ENCODE measurements around the gene UBALD2.
"Not testable (repeated sequence)": the region's sequence is repeated elsewhere in the genome, so short reads cannot be mapped to it uniquely, and the experiment has no call there.

The UBALD2 gene

DNA sequence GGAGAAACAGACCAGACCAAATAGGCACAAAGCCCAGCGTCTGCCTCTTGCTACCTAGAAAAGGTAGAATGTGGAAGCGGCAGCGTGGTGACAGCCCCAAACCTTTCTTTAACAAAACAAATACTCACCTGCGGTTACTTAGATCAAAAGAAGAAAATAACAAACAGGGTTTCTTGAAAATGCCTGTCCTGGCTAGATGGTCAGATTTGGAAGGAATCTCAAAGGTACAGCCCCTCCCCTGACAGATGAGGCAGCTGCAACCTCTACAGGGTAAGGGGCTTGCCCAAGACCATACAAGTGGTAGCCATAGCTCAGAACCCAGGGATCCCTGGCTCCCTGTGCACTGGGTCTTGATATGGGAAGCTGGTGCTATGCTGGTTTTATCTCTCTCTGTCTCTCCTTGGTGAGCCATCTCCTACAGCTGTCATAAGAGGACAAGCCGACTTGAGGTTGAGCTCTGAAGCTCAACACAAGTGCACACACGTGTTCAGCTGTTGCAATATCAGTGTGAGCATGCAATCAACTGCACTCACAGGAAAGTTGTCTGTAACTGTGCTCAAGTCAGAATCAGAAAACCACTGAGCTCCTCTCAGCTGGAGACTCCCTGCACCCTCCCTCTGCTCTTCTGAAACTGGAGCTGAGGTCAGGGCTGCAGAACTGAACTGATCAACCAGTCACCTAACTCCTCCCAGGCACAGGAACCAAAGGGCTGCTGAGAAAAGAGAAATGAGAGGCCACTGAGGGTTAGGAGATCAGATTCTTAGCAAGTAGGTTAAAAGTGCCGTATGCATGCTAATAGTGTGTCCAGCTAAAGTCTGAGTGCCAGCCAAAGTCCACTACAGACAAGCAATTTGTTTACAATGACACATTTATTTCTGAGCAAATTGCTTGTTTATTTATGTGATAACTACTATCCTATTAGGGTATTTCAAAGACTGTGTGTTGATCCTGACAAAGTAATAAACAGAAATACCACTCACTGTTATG, 18.8 kb upstream of the UBALD2 start:
- DNase-seq (ENCODE audit: low read depth), result no peak

DNA sequence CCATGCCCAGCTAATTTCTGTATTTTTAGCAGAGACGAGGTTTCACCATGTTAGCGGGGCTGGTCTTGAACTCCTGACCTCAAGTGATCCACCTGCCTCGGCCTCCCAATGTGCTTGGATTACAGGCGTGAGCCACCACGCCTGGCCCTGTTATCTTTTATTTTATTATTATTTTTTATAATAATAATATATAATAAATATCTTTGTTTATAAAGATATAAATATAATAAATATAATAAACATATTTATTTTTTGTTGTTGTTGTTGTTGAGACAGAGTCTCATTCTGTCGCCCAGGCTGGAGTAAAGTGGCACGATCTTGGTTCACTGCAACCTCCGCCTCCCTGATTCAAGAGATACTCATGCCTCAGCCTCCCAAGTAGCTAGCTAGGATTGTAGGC, 17.8 kb upstream of the UBALD2 start:
- DNase-seq (ENCODE audit: low read depth), result no peak

DNA sequence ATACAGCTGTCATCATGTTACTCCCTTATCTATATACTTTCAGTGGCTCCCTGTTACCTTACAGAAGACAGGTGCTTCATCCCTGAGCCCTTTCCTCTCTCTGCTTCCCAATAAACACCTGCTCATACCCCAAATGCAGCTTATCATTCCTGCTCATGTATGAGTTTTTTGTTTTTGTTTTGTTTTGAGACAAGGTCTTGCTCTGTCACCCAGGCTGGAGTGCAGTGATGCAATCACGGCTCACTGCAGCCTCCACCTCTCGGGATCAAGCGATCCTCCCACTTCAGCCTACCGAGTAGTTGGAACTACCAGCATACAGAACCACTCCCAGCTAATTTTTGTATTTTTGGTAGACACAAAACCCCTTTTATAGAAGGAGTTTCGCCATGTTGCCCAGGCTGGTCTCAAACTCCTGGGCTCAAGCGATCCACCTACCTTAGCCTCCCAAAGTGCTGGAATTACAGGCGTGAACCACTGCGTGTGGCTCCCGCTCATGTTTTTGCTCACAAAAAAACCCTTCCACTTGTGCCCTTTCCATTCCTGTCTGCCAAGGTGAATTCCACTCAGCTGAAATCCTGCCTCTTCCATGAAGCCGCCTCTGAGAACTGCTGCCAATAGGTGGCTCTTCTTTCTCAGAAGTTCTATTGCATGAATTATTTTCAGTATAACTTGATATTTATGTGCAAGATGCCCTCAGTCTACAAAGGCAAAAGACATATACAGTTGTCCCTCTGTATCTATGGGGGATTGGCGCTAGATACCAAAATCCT, 16.9 kb upstream of the UBALD2 start:
- no peak for DNase-seq (ENCODE audit: low read depth)

DNA sequence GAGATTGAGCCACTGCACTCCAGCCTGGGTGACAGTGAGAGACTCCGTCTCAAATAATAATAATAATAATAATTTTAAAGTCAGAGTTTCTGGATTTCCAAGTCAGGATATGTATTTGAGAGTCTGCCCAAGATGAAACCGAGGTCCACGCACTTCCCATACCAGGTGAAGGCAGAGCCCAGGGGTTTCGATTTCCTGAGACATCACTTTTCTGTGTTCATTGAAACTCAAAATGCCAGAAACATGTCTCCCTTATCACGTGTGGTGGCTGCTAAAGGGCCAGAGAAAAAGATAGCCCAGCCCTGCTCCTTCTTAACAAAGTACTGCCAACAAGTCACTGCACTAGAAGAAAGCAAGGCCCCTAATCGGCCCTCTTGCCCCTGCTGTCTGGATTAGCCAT, 15.0 kb upstream of the UBALD2 start:
- DNase-seq (ENCODE audit: low read depth), result no peak

DNA sequence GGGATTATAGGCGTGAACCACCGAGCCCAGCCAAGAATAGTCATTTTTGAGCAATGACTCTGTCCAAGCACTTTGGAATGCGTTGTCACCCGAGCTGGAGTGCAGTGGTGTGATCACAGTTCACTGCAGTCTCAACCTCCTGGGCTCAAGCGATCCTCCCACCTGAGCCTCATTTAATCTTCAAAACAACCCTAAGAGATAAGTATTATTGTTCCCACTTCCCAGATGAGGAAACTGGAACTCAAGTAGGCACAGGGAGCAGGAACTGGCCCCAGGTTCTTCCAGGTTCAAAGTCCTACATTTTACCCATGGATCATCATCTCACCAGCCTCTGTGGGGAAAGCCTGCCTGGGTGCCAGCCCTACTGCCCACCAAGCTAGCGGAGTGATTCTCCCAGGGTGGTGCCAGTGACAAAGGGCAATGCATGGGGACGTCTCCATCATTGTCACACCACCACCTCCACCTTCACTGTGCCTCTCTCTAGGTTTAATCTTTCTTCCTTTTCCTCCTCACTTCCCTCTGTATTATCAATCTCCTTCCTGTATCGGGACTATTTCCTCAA, 13.6 kb upstream of the UBALD2 start:
- peak; percentile 39 for DNase-seq (ENCODE audit: low read depth)

DNA sequence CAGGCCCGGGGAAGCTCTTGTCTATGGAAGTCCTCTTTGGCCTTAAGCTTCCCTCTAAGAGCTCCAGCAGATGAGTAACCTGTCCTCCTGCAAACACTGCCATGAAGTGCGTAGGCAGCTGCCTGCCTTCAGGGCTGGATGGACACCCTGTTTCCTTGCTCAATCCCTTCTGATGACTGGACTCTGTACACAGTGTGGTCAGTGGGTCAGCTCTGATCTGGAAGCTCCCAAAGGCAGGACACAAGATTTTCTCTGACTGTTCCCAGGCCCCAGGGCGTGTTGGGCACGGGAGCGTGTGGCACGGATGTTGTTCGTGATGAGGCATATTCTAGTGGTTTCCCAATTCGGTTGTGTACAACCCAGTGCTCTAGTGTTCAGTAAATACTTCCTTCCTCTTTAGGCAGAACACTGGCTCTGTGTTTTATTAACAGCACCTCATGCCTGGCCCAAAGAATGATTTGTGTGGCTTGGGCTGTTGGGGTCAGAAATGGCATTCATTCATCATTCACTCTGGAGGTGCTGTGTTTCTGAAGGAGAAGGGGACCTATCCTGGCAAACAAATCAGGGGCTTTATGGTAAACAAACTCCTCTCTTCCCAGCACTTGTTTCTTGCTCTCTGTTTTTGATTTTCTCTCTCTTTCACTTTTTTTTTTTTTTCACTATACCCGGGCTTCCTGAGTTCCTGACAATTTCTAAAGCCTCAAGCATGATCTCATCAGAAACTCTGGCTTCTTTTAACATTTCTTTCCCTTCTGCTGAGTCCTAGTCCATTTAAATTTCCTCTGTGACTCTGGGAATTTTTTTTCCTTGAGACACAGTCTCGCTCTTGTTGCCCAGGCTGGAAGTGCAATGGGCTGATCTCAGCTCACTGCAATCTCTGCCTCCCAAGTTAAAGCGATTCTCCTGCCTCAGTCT, 12.9 kb upstream of the UBALD2 start:
- DNase-seq (ENCODE audit: low read depth), result peak; percentile 97

DNA sequence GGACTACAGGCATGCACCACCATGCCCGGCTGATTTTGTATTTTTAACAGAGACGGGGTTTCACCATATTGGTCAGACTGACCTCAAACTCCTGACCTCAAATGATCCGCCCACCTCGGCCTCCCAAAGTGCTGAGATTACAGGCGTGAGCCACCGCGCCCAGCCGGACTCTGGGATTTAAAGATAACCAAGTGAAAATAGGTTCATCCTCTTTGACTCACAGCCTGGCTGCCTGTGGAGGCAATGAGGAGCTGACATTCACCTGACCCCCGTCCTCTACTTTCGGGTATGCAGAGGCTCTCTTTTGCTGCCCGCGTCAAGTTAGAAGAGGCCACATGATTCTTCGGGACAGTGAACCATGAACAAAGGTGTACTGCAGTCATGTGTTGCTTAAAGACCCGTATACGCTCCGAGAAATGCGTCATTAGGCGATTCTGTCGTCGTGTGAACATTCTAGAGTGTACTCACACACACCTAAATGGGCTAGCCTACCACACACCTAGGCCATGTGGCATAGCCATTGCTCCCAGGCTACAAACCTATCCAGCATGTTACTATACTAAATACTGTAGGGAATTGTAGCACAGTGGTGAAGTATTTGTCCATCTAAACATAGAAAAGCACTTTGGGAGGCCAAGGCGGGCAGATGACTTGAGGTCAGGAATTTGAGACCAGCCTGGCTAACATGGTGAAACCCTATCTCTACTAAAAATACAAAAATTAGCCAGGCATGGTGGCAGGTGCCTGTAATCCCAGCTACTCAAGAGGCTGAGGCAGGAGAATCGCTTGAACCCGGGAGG, 12.0 kb upstream of the UBALD2 start:
- DNase-seq (ENCODE audit: low read depth), result not testable (repeated sequence)

DNA sequence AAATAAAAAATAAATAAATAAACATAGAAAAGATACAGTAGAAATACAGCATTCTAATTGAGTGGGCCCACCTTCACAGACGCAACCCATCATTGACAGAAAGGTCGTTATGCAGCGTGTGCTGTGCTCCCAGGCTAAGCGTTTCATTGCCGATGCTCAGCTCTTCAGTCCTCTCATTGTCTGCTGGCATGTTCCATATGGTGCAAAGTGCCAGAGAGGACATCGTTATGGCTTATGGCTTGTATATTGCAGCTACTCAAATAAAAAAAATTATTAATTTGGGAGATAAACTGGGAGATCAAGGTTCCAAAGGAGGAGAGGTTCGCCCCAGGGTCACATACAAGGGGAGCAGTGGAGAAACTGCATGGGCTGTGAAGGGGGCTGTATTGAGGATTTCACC, 11.3 kb upstream of the UBALD2 start:
- DNase-seq (ENCODE audit: low read depth), result no peak

DNA sequence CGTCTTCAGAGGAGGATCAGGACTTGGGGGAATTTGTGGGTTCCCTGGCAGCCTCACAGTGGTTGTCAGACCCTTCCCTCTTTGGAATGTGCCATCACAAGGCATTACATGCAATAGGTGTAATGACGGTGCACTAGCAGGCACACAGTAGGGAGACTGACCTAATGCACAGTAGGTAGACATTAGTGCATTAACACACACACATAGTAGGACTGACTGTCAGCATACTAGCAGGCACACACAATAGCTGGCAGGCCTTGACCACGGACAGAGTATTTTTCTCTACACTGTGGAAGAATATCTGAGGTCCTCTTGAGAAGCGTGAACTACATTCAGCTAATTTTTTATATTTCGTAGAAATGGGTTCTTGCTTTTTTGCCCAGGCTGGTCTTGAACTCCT, 10.9 kb upstream of the UBALD2 start:
- DNase-seq (ENCODE audit: low read depth), result no peak

DNA sequence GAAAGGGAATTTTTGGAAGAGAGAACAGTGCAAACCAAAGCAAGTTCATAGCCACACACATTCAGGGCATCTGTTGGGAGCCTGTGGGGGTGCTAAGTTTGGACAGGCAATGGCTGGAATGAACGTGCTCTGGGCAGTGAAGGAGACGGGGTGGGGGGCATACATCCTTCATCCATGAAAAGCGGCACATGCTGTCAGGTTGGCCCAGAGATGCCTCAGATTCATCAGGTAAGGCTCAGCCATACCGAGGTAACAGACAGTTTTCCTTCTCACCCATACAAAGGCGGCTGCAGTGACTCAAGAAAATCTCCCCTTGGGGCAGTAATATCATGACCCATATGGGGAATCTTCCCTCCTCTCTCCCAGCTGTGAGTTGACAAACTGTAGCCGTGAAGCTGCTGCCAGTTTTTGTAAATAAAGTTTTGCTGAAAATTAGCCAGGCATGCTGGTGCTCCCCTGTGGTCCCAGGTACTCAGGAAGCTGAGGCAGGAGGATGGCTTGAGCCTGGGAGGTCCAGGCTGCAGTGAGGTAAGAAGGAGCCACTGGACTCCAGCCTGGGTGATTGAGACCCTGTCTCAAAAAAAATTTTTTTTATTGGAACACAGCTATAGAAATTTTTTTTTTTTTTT, 9.2 kb upstream of the UBALD2 start:
- no peak for DNase-seq (ENCODE audit: low read depth)

DNA sequence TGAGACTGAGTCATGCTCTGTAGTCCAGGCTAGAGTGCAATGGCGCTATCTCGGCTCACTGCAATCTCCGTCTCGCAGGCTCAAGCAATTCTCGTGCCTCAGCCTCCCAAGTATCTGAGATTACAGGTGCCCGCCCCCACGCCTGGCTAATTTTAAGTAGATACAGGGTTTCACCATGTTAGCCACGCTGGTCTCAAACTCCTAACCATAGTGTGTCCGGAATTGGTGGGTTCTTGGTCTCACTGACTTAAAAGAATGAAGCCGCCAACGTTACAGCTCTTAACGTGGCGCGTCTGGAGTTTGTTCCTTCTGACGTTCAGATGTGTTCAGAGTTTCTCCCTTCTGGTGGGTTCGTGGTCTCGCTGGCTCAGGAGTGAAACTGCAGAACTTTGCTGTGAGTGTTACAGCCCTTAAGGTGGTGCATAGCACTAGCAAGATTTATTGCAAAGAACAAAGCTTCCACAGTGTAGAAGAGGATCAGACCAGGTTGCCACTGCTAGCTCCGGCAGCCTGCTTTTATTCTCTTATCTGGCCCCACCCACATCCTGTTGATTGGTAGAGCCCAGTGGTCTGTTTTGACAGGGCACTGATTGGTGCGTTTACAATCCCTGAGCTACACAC, 8.6 kb upstream of the UBALD2 start:
- not testable (repeated sequence) for DNase-seq (ENCODE audit: low read depth)

DNA sequence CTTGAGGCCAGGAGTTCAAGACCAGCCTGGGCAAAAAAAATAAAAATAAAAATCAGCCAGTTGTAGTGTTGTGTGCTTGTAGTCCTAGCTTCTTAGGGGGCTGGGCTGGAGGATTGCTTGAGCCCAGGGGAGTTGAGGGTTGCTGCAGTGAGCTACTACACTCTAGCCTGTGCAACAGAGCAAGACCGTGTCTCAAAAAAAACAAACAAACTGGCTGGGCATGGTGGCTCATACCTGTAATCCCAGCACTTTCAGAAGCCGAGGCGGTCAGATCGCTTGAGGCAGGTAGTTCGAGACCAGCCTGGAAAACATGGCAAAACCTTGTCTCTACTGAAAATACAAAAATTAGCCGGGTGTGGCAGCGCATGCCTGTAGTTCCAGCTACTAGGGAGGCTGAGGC, 4.9 kb upstream of the UBALD2 start:
- DNase-seq (ENCODE audit: low read depth), result no peak

DNA sequence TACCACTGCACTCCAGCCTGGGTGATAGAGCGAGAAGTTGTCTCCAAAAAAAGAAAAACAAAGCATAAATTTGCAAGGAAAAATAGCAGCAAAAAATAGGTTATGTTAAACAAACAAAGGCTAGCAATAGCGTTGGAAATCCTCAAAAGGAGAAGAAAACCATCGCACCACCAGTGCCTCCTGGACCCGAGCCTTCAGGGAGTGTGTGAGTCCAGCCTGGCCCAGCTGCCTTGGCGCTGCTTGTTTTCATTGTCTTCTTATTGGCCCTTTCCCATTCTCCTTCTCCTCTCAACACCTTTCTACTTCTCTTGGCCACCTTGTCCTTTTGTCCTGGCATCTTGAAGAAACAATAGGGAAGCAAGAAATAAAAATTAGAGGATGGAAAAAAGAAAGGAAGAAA, 4.5 kb upstream of the UBALD2 start:
- no peak for DNase-seq (ENCODE audit: low read depth)

DNA sequence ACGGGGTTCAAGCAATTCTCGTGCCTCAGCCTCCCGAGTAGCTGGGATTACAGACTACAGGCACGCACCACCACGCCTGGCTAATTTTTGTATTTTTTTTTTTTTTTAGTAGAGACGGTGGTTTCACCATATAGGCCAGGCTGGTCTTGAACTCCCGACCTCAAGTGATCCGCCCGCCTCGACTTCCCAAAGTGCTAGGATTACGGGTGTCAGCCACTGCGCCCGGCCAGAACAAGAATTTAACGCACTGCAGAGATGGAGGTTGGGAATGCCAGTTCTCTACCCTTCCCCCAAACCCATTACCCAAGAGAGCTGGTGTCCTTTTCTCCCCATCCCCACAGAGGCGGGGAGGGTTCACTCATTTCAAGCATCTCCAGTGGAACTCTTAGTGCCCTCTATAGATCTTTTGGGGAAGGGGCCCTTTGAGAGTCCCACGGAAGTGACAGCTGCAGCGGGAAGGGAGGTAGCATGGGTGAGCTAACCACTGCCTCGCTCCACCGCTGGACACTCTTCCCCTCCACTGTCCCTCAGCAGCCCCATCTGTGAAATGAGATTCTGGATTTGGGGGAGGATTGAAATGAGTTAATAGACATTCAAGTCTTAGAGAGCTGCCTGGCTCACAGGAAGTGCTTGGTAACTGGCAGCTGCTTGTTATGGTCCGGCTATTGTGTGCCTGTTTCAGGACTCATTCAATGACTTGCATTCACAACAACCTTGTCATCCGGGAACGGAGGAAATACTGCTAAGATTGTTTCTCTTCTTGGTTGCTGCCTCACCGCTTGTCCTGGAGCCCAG, 3.5 kb upstream of the UBALD2 start:
- DNase-seq (ENCODE audit: low read depth), result peak; percentile 52

DNA sequence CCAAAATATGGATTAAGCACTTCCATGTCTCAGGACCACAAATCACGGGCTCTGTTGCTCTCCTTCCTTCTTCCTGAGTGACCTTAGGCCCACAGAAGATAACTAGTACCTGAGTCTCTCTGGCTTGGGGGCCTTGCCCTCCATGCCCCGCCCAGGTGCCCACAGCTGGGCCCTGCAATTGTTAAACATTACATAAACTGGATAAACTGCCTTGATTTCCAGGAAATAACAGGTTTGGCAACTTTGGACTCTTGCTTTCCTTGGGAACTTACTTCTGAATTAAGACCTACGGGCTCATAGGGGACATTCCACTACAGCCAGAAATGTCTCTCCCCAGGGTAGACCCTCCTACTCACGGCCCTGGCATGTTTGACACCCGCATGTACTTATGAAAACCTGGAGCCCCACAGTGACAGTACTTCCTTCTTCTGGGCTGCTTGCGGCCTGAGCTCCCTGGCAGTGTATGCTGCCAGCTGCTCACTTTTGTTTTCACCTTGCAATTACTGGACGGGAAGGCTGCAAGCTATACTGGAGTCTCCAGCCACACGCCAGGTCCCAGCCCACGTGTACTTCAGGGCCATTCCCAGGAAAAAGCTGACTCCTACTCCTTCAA, 2.3 kb upstream of the UBALD2 start:
- DNase-seq (ENCODE audit: low read depth), result no peak

DNA sequence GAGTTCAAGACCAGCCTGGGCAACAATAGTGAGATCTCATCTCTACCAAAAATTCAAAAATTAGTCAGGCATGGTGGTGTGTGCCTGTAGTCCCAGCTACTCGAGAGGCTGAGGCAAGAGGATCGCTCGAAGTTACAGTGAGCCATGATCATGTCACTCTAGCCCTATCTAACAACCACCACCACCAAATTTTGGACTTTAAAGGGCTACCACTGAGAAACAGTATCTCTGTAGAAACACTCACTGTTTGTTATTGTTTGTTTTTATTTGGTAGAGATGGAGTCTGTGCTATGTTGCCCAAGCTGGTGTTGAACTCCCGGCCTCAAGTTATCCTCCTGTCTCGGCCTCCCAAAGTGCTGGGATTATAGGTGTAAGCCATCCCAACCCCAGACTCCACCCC, 1.3 kb upstream of the UBALD2 start:
- no peak for DNase-seq (ENCODE audit: low read depth)

DNA sequence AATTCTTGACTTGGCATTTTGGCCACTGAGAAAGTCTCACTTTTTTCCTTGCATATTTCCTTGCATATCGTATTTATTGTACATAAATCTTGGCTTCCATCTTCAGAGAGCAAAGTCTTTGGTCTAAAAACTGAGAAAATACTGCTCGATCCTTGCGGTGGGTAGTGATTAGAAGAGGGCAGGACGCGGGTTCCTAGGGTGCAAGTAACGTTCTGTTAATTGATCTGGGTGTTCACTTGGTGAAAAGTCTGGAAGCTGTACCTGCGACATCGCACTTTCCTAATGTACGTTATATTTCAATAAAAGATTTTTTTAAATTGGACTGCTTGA, 758 bp upstream of the UBALD2 start:
- no peak for DNase-seq (ENCODE audit: low read depth)

DNA sequence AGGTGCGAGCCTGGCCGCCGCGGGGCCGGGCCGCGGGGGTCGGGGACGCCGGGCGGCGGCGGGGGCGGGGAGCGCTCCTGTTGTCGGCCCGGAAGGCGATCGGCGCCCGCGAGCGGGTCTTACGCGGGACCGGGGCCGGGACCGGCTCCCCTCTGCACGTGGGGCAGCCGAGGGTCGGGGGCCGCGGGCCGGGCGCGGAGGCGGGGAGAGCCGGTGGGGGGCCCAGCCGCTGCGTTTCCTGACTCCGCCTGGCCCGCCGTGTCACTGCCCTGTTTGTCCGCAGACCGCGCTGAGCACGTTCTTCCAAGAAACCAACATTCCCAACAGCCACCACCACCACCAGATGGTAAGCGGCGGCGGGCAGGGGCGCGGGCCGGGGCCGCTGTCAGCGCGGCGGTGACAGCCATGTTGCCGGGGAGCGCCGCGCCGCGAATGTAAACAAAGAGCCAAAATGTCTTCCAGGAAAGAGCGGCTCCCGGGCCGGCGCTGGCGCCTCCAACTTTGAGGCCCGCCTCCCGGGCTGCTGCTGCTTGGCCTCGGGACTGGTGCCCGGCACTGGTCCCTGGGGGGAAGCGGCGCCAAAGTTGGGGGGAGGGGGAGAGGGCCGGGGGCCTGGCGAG, 586 bp downstream of the UBALD2 start:
- peak; percentile 61 for DNase-seq (ENCODE audit: low read depth)
